ENCODE data around the gene CACNA2D2. TPM values are rescaled to one million over a fixed set of nuclear protein-coding genes. Genes with fewer than 3 reads are reported as not detected.

Gene CACNA2D2
- total RNA-seq, 1 donor from 2014 or later, result 0.23 TPM

GRCh38 chr3:50331364-50331907 lies 172.0 kb downstream of the CACNA2D2 start:
- Mint-ChIP-seq H3K9me3 (no peaks in the 10 kb centered on the region), H3K4me1 (peaks cover 35% of the 10 kb centered on the region), H3K36me3 (ENCODE audit: low read depth) (peaks cover 55% of the 10 kb centered on the region), H3K27me3 (no peaks in the 10 kb centered on the region), H3K4me3 (no peak overlapping the region), H3K27ac (no peak overlapping the region)
- no peak for DNase-seq
- intact Hi-C loops (cut with micrococcal nuclease), result no loop called here

DNA sequence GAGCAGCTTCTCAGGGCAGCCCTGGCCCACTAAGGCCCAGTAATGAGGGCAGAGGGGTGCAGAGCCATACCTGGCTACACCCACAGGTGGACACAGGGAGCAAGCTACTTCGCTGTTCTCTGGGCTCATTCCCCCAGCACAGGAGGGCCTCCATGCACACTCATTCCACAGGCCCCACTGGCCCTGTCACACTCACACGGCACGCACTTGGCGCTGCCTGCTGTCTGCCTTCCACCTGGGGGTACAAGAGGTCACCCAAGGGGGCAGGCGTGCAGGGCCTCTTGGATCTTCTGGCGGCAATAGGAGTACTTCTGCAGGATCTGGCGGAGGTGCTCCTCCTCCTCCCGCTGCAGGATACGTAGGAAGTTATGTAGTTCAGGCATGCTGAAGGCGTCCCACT lies 173.1 kb downstream of the CACNA2D2 start:
- no peak overlapping the region for H3K4me3 Mint-ChIP-seq
- H3K36me3 Mint-ChIP-seq (ENCODE audit: low read depth), result peaks cover 48% of the 10 kb centered on the region
- no peak for DNase-seq
- intact Hi-C loops (cut with micrococcal nuclease), result no loop called here
- no peaks in the 10 kb centered on the region for H3K9me3 Mint-ChIP-seq
- H3K27ac Mint-ChIP-seq, result no peak overlapping the region
- peaks cover 29% of the 10 kb centered on the region for H3K4me1 Mint-ChIP-seq
- H3K27me3 Mint-ChIP-seq, result no peaks in the 10 kb centered on the region

DNA sequence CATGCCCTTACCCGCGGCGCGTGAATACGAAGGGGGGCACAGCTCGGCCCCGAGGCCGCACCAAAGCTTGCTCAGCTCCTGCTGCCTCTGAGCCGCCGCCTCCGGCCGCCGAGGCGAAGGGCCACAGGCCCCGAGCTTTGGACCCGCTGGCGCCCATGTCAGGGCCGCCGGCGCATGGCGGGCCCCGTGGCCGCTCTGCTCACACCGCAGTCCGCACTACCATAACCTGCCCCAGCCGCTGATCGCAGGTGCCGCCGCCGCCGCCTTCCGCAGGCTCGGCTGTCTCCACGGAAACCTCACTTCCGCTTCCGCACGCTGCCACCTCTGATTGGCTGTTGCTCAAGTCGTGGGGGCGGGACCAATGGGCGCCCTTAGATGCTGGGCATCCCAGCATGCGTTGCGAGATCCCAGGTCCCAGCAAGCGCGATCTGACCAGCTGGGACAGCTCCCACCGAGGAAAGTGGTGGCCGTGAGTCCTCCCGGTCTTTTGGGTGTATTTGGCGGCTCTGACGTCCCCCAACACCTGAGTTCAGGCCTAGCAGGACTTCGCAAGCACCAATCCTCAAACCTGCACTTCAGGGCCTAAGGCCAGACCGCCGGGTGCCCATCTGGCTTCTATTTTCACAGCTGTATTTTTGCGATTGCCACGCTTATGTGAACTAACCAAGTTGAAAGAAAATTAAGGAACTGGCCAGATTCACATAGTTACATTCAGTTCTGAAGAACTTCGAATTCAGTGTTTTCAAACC lies 175.3 kb downstream of the CACNA2D2 start, which contains the start of gene TUSC2:
Gene TUSC2 (minus strand): TSS at position 281 of the 749 bp plus-strand sequence. CDS start 124 bp downstream, at position 157.
- H3K9me3 Mint-ChIP-seq, result no peaks in the 10 kb centered on the region
- peak within 1 kb of the TSS; percentile 84 for H3K4me3 Mint-ChIP-seq
- intact Hi-C loops (cut with micrococcal nuclease), result loop anchor here (1.0 to 10.0 kb wide), 3 partner anchors 9 to 1853 kb away; partner anchors contain the start of gene IFRD2
- peak; percentile 99 for DNase-seq
- H3K36me3 Mint-ChIP-seq (ENCODE audit: low read depth), result peaks cover 40% of the 10 kb centered on the region
- peak within 1 kb of the TSS; percentile 77 for H3K27ac Mint-ChIP-seq
- peaks cover 16% of the 10 kb centered on the region for H3K4me1 Mint-ChIP-seq
- no peaks in the 10 kb centered on the region for H3K27me3 Mint-ChIP-seq

DNA sequence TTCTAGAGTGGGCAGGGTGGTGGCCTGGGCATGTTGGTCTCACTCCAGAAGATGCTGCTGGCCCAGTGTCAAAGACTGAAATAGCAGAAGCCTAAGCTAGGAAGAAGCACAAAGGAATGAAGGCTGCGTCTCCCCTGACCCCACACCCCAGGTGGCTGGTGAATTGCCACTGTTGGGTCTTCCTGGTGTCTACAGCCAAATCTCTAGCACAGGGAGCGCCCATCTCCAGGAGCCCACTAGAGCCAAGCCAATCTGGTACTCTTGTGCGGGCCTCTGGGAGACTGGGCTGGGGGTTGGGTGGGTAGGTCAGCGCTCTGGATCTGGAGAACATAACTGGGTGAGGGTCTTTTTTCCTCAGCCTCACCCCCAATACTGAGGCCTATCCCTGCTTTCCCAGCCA lies 176.3 kb downstream of the CACNA2D2 start:
- DNase-seq, result peak; percentile 60
- Mint-ChIP-seq H3K9me3 (no peaks in the 10 kb centered on the region), H3K4me1 (peaks cover 17% of the 10 kb centered on the region), H3K27ac (peak overlapping the region; percentile 75), H3K4me3 (peak overlapping the region; percentile 84), H3K27me3 (no peaks in the 10 kb centered on the region), H3K36me3 (ENCODE audit: low read depth) (peaks cover 38% of the 10 kb centered on the region)
- intact Hi-C loops (cut with micrococcal nuclease), result loop anchor here (10.0 kb wide), 1 partner anchor 1852 kb away; no protein-coding TSS in a partner anchor

DNA sequence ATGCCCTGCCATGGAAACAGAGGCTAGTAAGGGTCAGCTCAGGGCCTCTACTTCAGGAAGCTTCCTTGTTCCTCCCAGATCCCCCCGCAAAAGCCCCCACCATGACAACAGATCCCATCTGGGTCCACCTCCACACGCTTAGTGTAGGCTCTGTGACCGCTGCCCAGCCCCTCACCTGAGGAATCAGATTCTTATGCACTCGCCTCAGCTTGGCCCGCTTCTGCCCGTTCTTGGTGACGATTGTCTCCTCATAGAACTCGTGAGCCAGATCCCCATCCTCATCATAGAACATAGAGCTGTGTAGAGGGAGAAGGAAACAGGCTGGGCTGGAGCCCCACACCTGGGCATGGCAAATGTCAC lies 177.3 kb downstream of the CACNA2D2 start:
- H3K27me3 Mint-ChIP-seq, result no peaks in the 10 kb centered on the region
- peak overlapping the region; percentile 84 for H3K4me3 Mint-ChIP-seq
- no peak overlapping the region for H3K27ac Mint-ChIP-seq
- H3K36me3 Mint-ChIP-seq (ENCODE audit: low read depth), result peaks cover 31% of the 10 kb centered on the region
- DNase-seq, result peak; percentile 57
- intact Hi-C loops (cut with micrococcal nuclease), result loop anchor here (10.0 kb wide), 1 partner anchor 1851 kb away; no protein-coding TSS in a partner anchor
- H3K9me3 Mint-ChIP-seq, result no peaks in the 10 kb centered on the region
- peaks cover 17% of the 10 kb centered on the region for H3K4me1 Mint-ChIP-seq

- Mint-ChIP-seq H3K27me3 (no peaks in the 10 kb centered on the region), H3K36me3 (ENCODE audit: low read depth) (peaks cover 26% of the 10 kb centered on the region), H3K9me3 (no peaks in the 10 kb centered on the region), H3K4me1 (peaks cover 18% of the 10 kb centered on the region), H3K4me3 (no peak overlapping the region), H3K27ac (no peak overlapping the region)
- no peak for DNase-seq
- intact Hi-C loops (cut with micrococcal nuclease), result loop anchor here (2.0 to 10.0 kb wide), 2 partner anchors 133 to 1851 kb away; no protein-coding TSS in a partner anchor
These were observed 177.8 kb downstream of the CACNA2D2 start for GRCh38 chr3:50325497-50326181.

DNA sequence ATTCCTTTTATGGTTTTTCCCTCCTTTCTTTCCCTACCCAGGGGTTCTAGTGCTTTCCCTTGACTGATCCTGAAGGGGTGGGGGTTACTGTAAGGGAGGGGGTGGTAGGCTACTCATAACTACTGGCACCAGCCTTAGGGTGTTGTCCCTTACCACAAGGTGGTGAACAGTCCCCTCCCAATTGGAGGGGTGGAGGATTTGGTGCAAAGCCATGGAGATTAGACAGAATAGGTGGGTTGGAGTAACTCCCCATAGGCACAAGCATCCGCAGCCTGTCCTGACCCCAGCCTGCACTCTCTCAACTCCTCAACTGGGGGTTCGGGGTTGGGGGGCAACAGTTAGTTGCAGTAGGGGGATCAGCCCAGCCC lies 178.3 kb downstream of the CACNA2D2 start:
- intact Hi-C loops (cut with micrococcal nuclease), result loop anchor here (2.0 to 10.0 kb wide), 2 partner anchors 132 to 1850 kb away; no protein-coding TSS in a partner anchor
- Mint-ChIP-seq H3K9me3 (no peaks in the 10 kb centered on the region), H3K4me3 (no peak overlapping the region), H3K27me3 (no peaks in the 10 kb centered on the region), H3K36me3 (ENCODE audit: low read depth) (peaks cover 20% of the 10 kb centered on the region), H3K4me1 (peaks cover 23% of the 10 kb centered on the region), H3K27ac (no peak overlapping the region)
- DNase-seq, result no peak

DNA sequence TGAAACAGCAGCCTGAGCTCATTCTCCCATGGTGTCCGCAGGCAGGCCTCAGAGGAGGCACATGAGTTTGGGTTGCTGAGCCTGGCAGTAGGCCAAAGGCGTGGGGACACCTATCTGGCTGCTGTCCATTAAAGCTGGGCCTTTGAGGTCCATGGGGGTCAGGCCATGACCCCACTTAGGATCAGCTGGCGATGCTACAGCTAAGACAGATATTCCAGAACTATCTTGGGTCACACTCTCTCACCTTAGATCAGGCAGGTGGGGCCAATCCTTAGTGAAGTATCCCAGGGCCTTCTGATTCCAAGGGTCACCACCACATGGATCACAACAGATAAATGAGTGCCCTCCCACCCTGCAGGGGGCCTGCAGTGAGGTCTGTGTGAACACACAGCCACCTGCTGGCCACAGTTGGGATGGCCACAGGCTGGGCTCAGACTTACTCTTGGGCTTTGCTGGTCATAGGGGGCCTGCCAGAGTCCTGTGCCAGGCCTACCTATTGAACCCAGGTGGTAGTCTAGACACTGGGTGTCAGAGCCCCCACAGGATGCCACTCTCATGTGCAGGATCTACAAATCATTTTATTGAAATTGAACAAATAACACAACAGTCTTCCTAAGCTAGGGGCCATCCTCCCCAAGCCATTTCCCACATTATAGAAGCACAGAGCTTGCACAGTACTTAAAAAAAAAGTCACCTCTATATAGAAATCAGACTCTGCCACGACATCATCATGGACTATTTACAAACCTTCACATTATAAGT lies 178.9 kb downstream of the CACNA2D2 start:
- intact Hi-C loops (cut with micrococcal nuclease), result loop anchor here (2.0 to 10.0 kb wide), 2 partner anchors 132 to 1850 kb away; no protein-coding TSS in a partner anchor
- Mint-ChIP-seq H3K27me3 (no peaks in the 10 kb centered on the region), H3K4me3 (no peak overlapping the region), H3K27ac (peak overlapping the region; percentile 28), H3K4me1 (peaks cover 26% of the 10 kb centered on the region), H3K36me3 (ENCODE audit: low read depth) (peaks cover 16% of the 10 kb centered on the region), H3K9me3 (no peaks in the 10 kb centered on the region)
- DNase-seq, result peak; percentile 90

GRCh38 chr3:50323614-50324199 lies 179.7 kb downstream of the CACNA2D2 start:
- Mint-ChIP-seq H3K36me3 (ENCODE audit: low read depth) (peaks cover 17% of the 10 kb centered on the region), H3K27me3 (no peaks in the 10 kb centered on the region), H3K4me1 (peaks cover 30% of the 10 kb centered on the region), H3K27ac (peak overlapping the region; percentile 7), H3K9me3 (no peaks in the 10 kb centered on the region), H3K4me3 (no peak overlapping the region)
- no peak for DNase-seq
- intact Hi-C loops (cut with micrococcal nuclease), result loop anchor here (2.0 to 10.0 kb wide), 2 partner anchors 131 to 1849 kb away; no protein-coding TSS in a partner anchor

DNA sequence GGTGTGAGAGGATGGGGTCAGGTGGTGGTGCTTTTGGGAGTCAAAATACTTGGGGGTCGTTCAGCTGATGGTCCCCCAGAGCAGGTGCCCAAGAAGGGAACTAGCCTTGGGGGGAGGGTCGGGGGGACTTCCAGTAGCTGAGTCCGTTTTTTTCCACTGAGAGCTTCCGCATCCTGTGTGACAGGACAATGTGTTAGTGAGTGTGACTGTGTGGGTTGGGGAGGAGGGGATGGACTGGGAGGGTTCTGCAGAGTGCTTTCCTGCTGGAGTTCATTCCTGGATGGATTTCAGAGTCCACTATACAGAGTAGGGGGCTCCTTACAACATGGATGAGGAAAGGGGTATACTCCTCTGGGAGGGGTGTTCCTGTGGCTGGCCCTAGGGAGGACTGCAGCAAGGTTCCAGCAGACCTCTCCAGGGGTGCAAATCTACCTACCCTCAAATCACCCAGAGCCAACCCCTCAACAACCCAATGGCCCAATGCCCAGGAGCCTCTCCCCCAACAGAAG lies 180.3 kb downstream of the CACNA2D2 start:
- DNase-seq, result no peak
- no peak overlapping the region for H3K27ac Mint-ChIP-seq
- H3K4me3 Mint-ChIP-seq, result no peak overlapping the region
- H3K9me3 Mint-ChIP-seq, result no peaks in the 10 kb centered on the region
- peaks cover 17% of the 10 kb centered on the region for H3K36me3 Mint-ChIP-seq (ENCODE audit: low read depth)
- no peaks in the 10 kb centered on the region for H3K27me3 Mint-ChIP-seq
- intact Hi-C loops (cut with micrococcal nuclease), result loop anchor here (10.0 kb wide), 1 partner anchor 1848 kb away; no protein-coding TSS in a partner anchor
- peaks cover 28% of the 10 kb centered on the region for H3K4me1 Mint-ChIP-seq

DNA sequence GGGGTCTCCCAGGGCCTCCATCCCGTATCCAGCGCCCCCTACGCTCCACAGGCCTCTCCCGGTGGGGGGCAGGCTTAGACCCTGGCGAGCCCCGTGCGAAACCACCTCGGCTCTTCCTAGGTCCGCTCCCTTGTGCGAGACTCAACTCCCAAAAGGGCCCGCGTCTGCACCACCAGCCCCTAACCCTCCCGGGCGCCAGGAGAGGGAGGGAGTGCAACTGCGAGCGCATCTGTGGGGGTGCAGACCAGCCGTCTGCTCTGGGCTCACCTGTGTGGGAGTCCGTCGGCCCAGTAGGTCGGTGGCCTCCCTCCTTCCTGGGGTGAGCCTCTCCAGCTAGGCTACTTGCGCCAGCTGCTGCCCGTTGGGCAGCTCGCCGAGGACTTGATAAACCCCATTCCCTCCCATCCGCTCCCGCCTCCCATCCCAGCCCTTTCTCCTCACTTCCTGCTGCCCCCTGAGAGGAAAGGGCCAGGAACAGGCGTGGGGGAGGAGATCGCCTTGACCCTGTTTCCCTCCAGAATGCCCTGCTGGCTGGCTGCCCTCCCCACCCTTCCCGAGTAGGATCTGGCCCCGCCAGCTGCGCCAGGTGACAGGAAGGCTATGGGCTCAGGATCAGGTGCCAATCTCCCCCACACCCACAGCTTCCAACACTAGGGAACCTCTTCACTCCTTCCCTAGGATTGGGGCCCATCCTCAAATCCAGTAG lies 180.9 kb downstream of the CACNA2D2 start, which contains the start of gene HYAL2:
Gene HYAL2 (minus strand): TSS at position 360 of the 706 bp plus-strand sequence. CDS start 2,256 bp downstream, outside the sequence.
- intact Hi-C loops (cut with micrococcal nuclease), result loop anchor here (10.0 kb wide), 1 partner anchor 1848 kb away; no protein-coding TSS in a partner anchor
- DNase-seq, result no peak
- Mint-ChIP-seq H3K4me3 (peak within 1 kb of the TSS; percentile 86), H3K27ac (peak within 1 kb of the TSS; percentile 92), H3K36me3 (ENCODE audit: low read depth) (peaks cover 17% of the 10 kb centered on the region), H3K9me3 (no peaks in the 10 kb centered on the region), H3K4me1 (peaks cover 28% of the 10 kb centered on the region), H3K27me3 (no peaks in the 10 kb centered on the region)

DNA sequence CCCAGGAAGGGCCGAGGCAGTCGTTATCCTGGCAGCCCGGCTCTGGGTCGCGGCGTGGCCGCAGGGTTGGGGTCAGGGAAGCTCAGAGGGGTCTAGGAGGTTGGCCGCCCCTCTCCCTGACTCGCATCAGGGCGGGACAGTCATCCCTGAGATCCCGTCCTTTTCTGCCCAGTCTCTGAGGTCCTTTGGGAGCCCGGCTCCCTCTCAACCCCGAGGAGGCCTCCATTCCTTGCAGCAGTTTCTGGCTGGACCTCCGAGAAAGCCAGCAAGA lies 181.4 kb downstream of the CACNA2D2 start:
- Mint-ChIP-seq H3K27me3 (no peaks in the 10 kb centered on the region), H3K4me3 (peak overlapping the region; percentile 86), H3K9me3 (no peaks in the 10 kb centered on the region), H3K27ac (no peak overlapping the region), H3K36me3 (ENCODE audit: low read depth) (peaks cover 18% of the 10 kb centered on the region), H3K4me1 (peaks cover 27% of the 10 kb centered on the region)
- intact Hi-C loops (cut with micrococcal nuclease), result loop anchor here (10.0 kb wide), 1 partner anchor 1847 kb away; no protein-coding TSS in a partner anchor
- DNase-seq, result no peak

Measured in activated CD4-positive, alpha-beta T cell treated with anti-CD3 and anti-CD28 coated beads, Interleukin-2, amount 10 ng/mL, durations not matched to agents 24 days and 14 days (primary cell).